HL-60/S4 treated with phorbol 12-myristate 13-acetate at 8.2 ng/mL for 4 days and 3 days (cell line): Measurements from ENCODE around the gene ATP11B.

Experiments used
- in situ Hi-C: fragments of 300-500 bp; cut with MboI; formaldehyde crosslinking; loops from 2 replicates; pipeline ENCODE4 v1.15.0; 2022; ENCODE audit warnings: low sequenced_read_pairs

ATP11B gene

DNA sequence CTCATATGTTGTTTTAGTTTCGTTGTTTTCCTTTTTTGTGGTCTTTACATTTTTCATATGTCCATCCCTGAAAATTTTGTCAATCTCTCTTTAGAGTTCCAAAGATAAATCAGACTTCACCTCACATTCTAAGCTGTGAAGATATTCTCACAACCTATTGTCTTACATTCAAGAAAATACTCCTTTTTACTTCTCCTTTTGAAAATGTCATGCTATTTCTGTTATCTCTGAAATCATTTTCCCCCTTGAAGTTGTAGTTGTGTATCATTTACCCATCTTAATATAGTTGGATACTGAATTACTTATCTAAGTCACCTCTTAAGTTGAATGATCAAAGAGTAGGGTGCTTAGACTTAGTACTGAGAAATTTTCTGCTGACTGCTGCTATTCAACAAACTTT is 112.7 kb downstream of the ATP11B start:
- in situ Hi-C loops: no loop called here

- in situ Hi-C loops: no loop called here
These were observed 115.2 kb downstream of the ATP11B start for GRCh38 chr3:182908471-182908870.

GRCh38 chr3:182909318-182910040 is 116.2 kb downstream of the ATP11B start:
- in situ Hi-C loops: no loop called here

GRCh38 chr3:182910936-182911781 is 117.9 kb downstream of the ATP11B start:
- in situ Hi-C loops: no loop called here

DNA sequence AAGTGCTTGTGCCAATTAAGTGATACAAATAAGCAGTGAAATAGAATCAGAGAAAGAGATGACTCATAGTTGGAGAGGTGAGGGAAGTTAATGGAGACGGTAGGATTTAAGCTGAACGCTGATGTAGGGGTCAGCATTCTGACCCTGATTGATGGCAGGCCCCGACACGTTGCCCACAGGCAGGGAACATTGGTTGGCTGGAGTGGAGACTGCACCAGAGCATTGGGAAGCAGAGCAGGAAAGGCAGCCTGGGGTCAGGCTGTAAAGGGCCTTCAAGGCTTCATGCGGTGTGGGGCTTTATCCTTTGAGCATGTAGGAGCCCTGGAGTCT is 118.4 kb downstream of the ATP11B start:
- in situ Hi-C loops: no loop called here

GRCh38 chr3:182912474-182912873 is 119.2 kb downstream of the ATP11B start:
- in situ Hi-C loops: no loop called here

- in situ Hi-C loops: no loop called here
These were observed 120.6 kb downstream of the ATP11B start for GRCh38 chr3:182913889-182914288.

- in situ Hi-C loops: no loop called here
These were observed 121.0 kb downstream of the ATP11B start for GRCh38 chr3:182914341-182914740.

GRCh38 chr3:182917134-182917533 is 123.8 kb downstream of the ATP11B start:
- in situ Hi-C loops: no loop called here

DNA sequence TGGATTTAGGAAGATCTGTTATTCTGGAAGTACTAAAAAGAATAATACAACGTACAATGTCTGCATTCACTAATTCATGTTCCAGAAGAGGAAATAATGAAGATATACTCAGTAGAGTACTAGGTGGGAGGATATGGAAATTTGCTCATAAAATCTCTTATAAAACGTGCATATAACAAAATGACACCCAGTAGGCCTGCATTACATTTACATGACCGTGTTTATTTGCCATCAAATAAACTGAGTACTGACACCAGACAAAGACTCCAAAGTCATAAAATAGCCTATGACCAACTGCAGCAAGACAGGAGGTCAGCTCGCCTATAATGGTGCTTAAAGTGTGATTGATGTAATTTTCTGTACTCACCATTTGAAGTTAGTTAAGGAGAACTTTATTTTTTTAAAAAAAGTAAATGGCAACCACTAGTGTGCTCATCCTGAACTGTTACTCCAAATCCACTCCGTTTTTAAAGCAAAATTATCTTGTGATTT is 126.6 kb downstream of the ATP11B start:
- in situ Hi-C loops: no loop called here

- in situ Hi-C loops: no loop called here
These were observed 127.3 kb downstream of the ATP11B start for GRCh38 chr3:182920515-182921084.

DNA sequence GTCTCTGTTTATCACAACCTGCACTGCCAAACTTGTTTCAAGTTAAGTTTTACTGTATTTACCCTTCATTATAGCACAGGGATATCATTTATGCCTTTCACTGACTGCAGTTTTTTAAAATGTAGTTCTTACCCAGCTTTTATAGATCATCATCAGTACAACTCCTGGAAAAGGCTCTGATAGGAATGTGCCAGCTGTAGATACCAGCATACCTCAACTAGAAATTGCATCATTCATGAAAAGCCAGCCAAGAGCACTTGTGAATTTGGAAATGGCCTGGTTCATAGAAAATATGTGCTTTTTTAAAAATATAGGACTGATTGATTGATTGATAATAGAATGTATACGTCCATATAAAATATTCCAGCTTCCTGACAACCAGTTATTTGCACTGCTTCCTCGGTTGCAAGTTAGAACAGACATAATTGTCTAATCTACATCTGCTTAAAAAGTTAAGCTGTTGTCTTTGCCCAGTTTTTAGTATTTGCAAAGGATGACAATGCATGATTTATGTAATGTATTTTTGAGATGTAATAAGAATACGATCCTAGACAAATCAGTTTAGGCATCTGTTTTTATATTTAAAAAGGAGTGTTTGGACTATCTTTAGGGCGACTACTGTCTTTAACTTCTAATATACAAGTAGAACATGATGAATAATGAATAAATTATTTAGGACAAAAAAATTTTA is 128.5 kb downstream of the ATP11B start:
- in situ Hi-C loops: no loop called here

GRCh38 chr3:182925330-182925943 is 132.1 kb downstream of the ATP11B start:
- in situ Hi-C loops: no loop called here

DNA sequence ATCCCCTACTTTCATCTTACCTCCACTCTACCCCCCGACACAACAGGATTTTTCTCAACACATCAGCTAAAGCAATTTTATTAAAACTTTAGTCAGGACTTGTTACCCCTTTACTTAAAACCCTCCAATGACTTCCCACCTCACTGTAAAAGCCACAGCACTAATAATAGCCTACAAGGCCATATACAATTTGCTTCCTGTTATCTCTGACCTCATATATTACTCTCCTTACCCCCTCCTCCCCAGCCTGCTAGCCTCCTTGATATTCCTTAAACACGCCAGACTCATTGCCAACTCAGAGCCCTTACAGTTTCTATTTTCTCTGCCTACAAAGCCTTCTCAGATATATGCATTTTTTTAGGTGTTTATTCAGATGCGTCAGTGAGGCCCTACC is 132.6 kb downstream of the ATP11B start:
- in situ Hi-C loops: no loop called here

DNA sequence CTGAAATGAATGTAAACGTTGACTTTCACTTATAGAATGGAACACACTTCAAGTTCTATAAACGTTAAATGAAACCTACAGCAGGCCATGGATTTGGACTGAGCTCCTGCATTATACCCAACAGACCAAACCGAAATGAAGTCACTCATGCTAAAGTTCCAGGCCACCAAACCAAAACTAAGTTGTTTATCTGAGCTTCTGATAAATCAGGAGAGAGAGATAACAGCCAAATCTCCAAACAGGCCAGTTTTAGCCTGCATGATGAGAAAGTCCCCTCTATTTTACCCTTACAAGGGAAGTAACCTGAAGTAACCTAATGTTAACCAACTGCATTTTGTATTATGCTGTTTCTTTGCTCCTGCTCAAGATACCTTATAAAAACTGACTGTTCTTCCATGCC is 142.5 kb downstream of the ATP11B start:
- in situ Hi-C loops: no loop called here

- in situ Hi-C loops: no loop called here
These were observed 143.1 kb downstream of the ATP11B start for GRCh38 chr3:182936239-182936917.

DNA sequence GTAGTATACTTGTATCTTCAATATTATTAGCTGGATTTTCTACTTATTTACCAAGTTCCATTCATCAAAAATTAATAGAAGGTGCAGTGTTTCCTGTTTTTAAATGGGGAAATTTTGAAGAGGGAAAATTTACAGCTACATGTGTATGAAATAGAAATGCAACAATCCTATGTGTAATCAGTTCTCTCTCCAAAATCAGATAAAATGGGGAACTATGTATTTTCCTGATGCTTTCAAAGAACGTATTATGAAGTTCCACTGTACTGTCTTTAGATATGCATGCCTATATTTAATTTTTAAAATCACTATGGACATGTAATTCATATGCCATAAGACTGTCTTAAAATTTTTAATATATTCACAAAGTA is 143.6 kb downstream of the ATP11B start:
- in situ Hi-C loops: no loop called here

DNA sequence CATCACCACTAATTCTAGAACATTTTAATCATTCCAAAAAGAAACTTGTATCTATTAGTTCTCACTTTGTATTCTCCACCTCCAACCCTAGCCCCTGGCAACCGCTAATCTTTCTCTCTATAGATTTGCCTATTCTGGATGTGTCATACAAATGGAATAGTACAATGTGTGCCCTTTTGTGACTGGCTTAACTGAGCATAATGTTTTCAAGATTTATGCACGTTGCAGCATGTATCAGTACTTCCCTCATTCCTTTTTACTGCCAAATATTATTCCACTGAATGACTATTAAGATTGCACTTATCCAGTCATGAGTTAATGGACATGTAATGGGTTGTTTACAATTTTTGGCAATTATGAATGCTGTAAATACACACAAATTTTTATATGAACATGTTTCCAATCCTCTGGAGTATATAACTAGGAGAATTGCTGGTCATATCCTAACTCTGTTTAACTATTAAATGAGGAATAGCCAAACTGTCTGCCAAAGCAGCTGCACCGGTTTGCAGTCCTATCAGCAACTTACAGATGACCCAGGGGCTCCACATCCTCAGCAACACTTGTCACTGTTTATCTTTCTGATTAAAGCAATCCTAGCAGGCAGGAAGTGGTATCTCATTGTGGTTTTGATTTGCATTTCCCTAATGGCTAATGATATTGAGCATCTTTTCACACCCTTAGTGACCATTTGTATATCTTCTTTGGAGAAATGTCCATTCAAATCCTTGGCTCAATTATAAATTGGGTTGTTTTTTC is 144.2 kb downstream of the ATP11B start:
- in situ Hi-C loops: no loop called here

DNA sequence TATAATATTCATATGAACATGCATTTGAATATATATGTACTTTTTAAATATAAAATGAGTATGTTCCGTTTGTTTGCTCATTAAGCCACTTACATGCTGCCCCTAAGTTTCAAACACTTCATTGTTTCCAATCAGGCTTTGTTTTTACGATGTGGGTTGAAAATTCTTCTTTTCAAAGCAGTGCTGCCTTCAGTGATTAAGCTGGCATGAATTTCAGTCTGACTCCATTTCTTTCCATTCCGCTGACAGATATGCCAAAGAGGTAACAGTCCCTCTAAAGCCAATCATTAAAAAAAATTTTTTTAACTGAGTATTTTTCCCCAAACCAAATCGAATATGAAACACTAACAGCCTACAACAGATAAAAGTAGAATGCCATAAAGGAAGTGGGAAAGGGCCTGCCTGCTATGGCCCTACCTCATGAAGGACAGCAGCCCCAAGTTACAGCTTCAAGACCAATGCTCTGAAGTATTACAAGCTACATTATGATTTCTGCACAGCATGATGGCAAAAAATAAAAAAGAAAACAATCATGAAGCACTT is 147.0 kb downstream of the ATP11B start:
- in situ Hi-C loops: no loop called here
